Endothelial cell of umbilical vein (primary cell): ENCODE data around the gene LRRC53.

Experiments
- CTCF ChIP-seq, 2 donors: IDR thresholded peaks; 1 replicate in 1 of 2; 2 replicates in 1 of 2; pipeline ENCODE4 v1.5.1; 2011; ENCODE audit warnings: low read length in 2 of 2, mild to moderate bottlenecking in 2 of 2, moderate library complexity in 2 of 2, control low read depth in 1 of 2, inconsistent platforms in 1 of 2, low read depth in 1 of 2; ENCODE audit not compliant: insufficient read depth in 1 of 2; ENCODE audit errors: extremely low read depth in 1 of 2
- EZH2 ChIP-seq: IDR thresholded peaks from 2 replicates; pipeline ENCODE4 v1.6.1; 2012; ENCODE audit warnings: borderline replicate concordance, low read depth, mild to moderate bottlenecking, moderate library complexity, low read length, inconsistent platforms; ENCODE audit not compliant: severe bottlenecking
- FOS ChIP-seq: IDR thresholded peaks from 2 replicates; pipeline ENCODE4 v1.6.1; 2011; ENCODE audit warnings: mild to moderate bottlenecking, low read length, moderate library complexity, borderline replicate concordance; ENCODE audit not compliant: insufficient read depth
- JUN ChIP-seq: IDR thresholded peaks from 2 replicates; pipeline ENCODE4 v1.6.1; 2011; ENCODE audit warnings: borderline replicate concordance, low read depth; ENCODE audit not compliant: insufficient read length, insufficient read depth
- POLR2A ChIP-seq: IDR thresholded peaks from 2 replicates; pipeline ENCODE4 v1.6.1; 2012; ENCODE audit warnings: low read depth, mild to moderate bottlenecking, control low read depth, low read length
- POLR2AphosphoS5 ChIP-seq: IDR thresholded peaks from 2 replicates; pipeline ENCODE4 v1.6.1; 2012; ENCODE audit warnings: low read depth, mild to moderate bottlenecking, control low read depth, low read length, moderate library complexity; ENCODE audit not compliant: insufficient read depth
- TF ChIP-seq, protein P1 (sequence below): IDR thresholded peaks from 2 replicates; pipeline ENCODE4 v1.6.1; 2011; ENCODE audit not compliant: insufficient read depth, insufficient read length

DNA sequence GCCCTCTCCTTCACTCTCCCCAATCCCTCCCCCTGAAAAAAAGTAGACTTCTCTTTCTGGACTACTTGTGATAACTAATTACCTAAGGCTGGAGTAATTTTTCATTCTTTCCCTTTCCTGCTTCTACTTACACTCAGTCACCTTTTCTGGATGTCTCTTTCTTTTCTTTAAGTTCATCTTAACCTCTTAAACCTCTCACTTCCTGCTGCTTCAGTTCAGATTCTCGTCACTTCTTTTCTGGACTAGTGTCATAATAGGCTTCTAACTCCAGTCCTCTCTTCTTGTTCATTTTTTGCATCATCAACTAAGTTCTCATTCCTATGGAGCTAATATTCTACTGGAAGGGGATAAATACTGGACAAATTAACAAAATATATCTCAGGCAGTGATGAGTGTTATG, 75.4 kb downstream of the LRRC53 start:
- no peak for TF ChIP-seq CTCF (IDR thresholded peaks at IDR 0.05; ENCODE audit: extremely low read depth in 1 of 2, insufficient read depth in 1 of 2, low read depth in 1 of 2, low read length in 2 of 2)
- no peak for TF ChIP-seq POLR2AphosphoS5
- no peak for TF ChIP-seq EZH2
- no peak for TF ChIP-seq POLR2A
- TF ChIP-seq JUN: no peak
- TF ChIP-seq, protein P1, sequence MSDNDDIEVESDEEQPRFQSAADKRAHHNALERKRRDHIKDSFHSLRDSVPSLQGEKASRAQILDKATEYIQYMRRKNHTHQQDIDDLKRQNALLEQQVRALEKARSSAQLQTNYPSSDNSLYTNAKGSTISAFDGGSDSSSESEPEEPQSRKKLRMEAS: no peak
- TF ChIP-seq FOS: no peak
